ENCODE data around the gene PPP1R12A. TPM values are rescaled to one million over a fixed set of nuclear protein-coding genes. Genes with fewer than 3 reads are reported as not detected.

Gene PPP1R12A
- total RNA-seq, 2 experiments from 2014 or later: 65.6 to 76.4 TPM

DNA sequence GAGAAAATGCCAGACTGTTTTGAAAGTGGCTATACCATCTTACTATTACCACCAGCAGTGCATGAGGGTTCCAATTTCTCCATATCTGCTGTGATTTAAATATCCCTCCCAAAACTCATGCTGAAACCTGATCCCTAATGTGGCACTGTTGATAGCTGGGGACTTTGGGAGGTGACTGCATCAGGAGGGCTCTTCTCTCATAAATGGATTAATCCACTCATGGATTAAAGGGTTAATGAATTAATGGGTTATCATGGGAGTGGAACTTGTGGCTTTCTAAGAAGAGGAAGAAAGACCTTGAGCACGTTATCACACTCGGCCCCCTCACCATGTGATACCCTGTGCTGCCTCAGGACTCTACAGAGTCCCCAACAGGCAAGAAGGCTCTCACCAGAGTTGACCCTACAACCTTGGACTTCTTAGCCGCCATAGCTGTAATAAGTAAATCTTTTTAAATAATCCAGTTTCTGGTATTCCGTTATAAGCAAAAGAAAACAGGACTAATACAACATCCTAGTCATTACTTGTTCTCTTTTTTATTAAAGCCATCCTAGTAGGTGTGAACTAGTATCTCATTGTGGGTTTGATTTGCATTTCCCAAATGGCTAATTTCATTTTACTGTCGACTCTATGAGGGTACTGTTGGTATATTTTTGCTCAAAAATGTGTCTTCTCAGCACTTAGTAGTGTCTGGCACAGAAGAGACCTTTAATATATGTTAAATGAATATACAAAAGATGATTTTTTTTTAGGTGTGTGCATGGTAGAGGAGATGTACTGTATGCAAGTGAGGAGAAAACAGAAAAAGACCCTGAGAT is 14.3 kb downstream of the PPP1R12A start:
- ChIA-PET POLR2A (no interaction called here), CTCF (no interaction called here)
- Mint-ChIP-seq H3K9me3 (no peaks in the 10 kb centered on the region), H3K27me3 (no peaks in the 10 kb centered on the region), H3K36me3 (ENCODE audit: low read depth) (peaks cover 3% of the 10 kb centered on the region), H3K27ac (no peak overlapping the region), H3K4me3 (no peak overlapping the region), H3K4me1 (ENCODE audit: low read depth) (peaks cover 85% of the 10 kb centered on the region)
- no peaks in the 10 kb centered on the region for H3K36me3 ChIP-seq (ENCODE audit: insufficient read depth, low read length)
- no peaks in the 10 kb centered on the region for H3K27me3 ChIP-seq (ENCODE audit: control insufficient read depth in 1 of 2, insufficient read depth in 2 of 2, low read length in 2 of 2)
- H3K4me1 ChIP-seq (ENCODE audit: insufficient read depth, low read length): peaks cover 18% of the 10 kb centered on the region
- no peak overlapping the region for H3K4me3 ChIP-seq (ENCODE audit: low read length)
- H3K27ac ChIP-seq (ENCODE audit: low read depth in 1 of 2, low read length in 2 of 2): no peak overlapping the region
- no peaks in the 10 kb centered on the region for H3K9me3 ChIP-seq (ENCODE audit: control insufficient read depth in 1 of 2, insufficient read depth in 1 of 2, low read length in 2 of 2)
- no peak for DNase-seq
- ATAC-seq (ENCODE audit: poor library complexity): no peak
- TF ChIP-seq, protein P1, sequence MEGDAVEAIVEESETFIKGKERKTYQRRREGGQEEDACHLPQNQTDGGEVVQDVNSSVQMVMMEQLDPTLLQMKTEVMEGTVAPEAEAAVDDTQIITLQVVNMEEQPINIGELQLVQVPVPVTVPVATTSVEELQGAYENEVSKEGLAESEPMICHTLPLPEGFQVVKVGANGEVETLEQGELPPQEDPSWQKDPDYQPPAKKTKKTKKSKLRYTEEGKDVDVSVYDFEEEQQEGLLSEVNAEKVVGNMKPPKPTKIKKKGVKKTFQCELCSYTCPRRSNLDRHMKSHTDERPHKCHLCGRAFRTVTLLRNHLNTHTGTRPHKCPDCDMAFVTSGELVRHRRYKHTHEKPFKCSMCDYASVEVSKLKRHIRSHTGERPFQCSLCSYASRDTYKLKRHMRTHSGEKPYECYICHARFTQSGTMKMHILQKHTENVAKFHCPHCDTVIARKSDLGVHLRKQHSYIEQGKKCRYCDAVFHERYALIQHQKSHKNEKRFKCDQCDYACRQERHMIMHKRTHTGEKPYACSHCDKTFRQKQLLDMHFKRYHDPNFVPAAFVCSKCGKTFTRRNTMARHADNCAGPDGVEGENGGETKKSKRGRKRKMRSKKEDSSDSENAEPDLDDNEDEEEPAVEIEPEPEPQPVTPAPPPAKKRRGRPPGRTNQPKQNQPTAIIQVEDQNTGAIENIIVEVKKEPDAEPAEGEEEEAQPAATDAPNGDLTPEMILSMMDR (IDR thresholded peaks at IDR 0.05): no peak
- intact Hi-C loops (cut with DNase I, micrococcal nuclease): no loop called here

DNA sequence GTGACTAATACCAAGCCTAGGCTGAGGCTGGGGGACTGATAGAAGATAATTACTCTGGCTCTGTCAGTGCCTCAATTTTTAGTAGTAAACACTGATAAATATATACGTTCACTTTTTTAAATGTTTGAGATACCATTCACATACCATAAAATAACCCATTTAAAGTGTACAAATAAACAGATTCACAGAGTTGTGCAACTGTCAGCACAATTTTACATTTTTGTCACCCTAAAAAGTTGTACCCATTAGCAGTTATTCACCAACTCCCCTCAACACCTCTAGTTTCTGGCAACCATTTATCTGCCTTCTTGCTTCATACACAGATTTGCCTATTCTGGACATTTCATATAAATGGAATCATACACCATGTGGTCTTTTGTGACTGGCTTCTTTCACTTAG is 15.1 kb downstream of the PPP1R12A start:
- H3K36me3 Mint-ChIP-seq (ENCODE audit: low read depth): peaks cover 3% of the 10 kb centered on the region
- Histone ChIP-seq H3K4me3 (ENCODE audit: low read length) (no peak overlapping the region), H3K27me3 (ENCODE audit: control insufficient read depth in 1 of 2, insufficient read depth in 2 of 2, low read length in 2 of 2) (no peaks in the 10 kb centered on the region), H3K9me3 (ENCODE audit: control insufficient read depth in 1 of 2, insufficient read depth in 1 of 2, low read length in 2 of 2) (no peaks in the 10 kb centered on the region), H3K27ac (ENCODE audit: low read depth in 1 of 2, low read length in 2 of 2) (no peak overlapping the region), H3K4me1 (ENCODE audit: insufficient read depth, low read length) (peaks cover 18% of the 10 kb centered on the region), H3K36me3 (ENCODE audit: insufficient read depth, low read length) (no peaks in the 10 kb centered on the region)
- ATAC-seq (ENCODE audit: poor library complexity): no peak
- intact Hi-C loops (cut with DNase I, micrococcal nuclease): no loop called here
- H3K9me3 Mint-ChIP-seq: no peaks in the 10 kb centered on the region
- CTCF ChIA-PET: no interaction called here
- no peaks in the 10 kb centered on the region for H3K27me3 Mint-ChIP-seq
- POLR2A ChIA-PET: no interaction called here
- H3K4me1 Mint-ChIP-seq (ENCODE audit: low read depth): peaks cover 80% of the 10 kb centered on the region
- no peak overlapping the region for H3K4me3 Mint-ChIP-seq
- no peak overlapping the region for H3K27ac Mint-ChIP-seq
- no peak for DNase-seq
- TF ChIP-seq, protein P1 (IDR thresholded peaks at IDR 0.05): no peak

DNA sequence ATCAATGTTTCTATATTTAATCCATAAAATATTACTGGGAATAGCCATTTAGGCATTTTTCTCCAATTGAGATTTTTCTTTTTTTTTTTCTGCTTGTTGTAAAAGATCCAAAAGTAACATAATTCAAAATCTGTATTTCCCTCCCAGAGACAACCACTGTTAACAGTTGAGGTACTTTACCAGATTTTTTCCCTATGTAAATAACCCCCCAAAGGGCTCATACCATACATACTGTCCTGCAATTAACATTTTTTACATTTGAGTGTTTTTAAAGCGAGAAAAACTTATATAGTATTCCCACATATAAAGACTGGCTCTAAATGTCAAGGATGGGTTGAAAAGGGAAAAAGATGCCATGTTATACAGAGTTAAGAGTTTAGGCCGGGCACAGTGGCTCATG is 18.1 kb downstream of the PPP1R12A start:
- no peaks in the 10 kb centered on the region for H3K36me3 Mint-ChIP-seq (ENCODE audit: low read depth)
- no peak overlapping the region for H3K4me3 Mint-ChIP-seq
- peaks cover 83% of the 10 kb centered on the region for H3K4me1 Mint-ChIP-seq (ENCODE audit: low read depth)
- ChIA-PET POLR2A (no interaction called here), CTCF (no interaction called here)
- H3K9me3 Mint-ChIP-seq: no peaks in the 10 kb centered on the region
- no peak for ATAC-seq (ENCODE audit: poor library complexity)
- DNase-seq: no peak
- peaks cover 17% of the 10 kb centered on the region for H3K4me1 ChIP-seq (ENCODE audit: insufficient read depth, low read length)
- H3K27ac ChIP-seq (ENCODE audit: low read depth in 1 of 2, low read length in 2 of 2): no peak overlapping the region
- no peak overlapping the region for H3K4me3 ChIP-seq (ENCODE audit: low read length)
- no peak overlapping the region for H3K27ac Mint-ChIP-seq
- TF ChIP-seq, protein P1 (IDR thresholded peaks at IDR 0.05): no peak
- intact Hi-C loops (cut with DNase I, micrococcal nuclease): no loop called here
- no peaks in the 10 kb centered on the region for H3K27me3 ChIP-seq (ENCODE audit: control insufficient read depth in 1 of 2, insufficient read depth in 2 of 2, low read length in 2 of 2)
- no peaks in the 10 kb centered on the region for H3K9me3 ChIP-seq (ENCODE audit: control insufficient read depth in 1 of 2, insufficient read depth in 1 of 2, low read length in 2 of 2)
- no peaks in the 10 kb centered on the region for H3K27me3 Mint-ChIP-seq
- no peaks in the 10 kb centered on the region for H3K36me3 ChIP-seq (ENCODE audit: insufficient read depth, low read length)

All from CD4-positive, alpha-beta T cell (primary cell).